Kidney (tissue), 14 donors: Measurements from ENCODE around the gene CHRM4. TPM values are rescaled to one million over a fixed set of nuclear protein-coding genes. Genes with fewer than 3 reads are reported as not detected.

Experiments used
- DNase-seq, 5 donors: peaks; one replicate each; pipeline ENCODE4 v3.0.0-alpha.2; 2013 to 2020
- FAIRE-seq: peaks from 2 replicates; lab custom pipeline; 2012; peaks lifted over from hg19 to GRCh38; lab: Jason Lieb, UNC
- H3K27ac ChIP-seq, 2 donors: one replicate each; pipeline ENCODE4 v1.7.0; 2013; ENCODE audit warnings: low read depth in 2 of 2, low read length in 2 of 2, inconsistent platforms in 1 of 2
- H3K27me3 ChIP-seq: one replicate; pipeline ENCODE4 v1.7.1; 2013; ENCODE audit warnings: low read length, inconsistent platforms; ENCODE audit not compliant: control insufficient read depth, insufficient read depth
- H3K36me3 ChIP-seq, 3 donors: one replicate each; pipeline versions ENCODE4 v1.7.0 to v1.7.1; 2013; ENCODE audit warnings: low read length in 3 of 3, control low read depth in 1 of 3, inconsistent platforms in 1 of 3; ENCODE audit not compliant: insufficient read depth in 3 of 3, control insufficient read depth in 2 of 3
- H3K4me1 ChIP-seq, 3 donors: one replicate each; pipeline versions ENCODE4 v1.7.0 to v1.7.1; 2013; ENCODE audit warnings: low read length in 3 of 3, inconsistent platforms in 1 of 3, low read depth in 1 of 3; ENCODE audit not compliant: control insufficient read depth in 2 of 3, insufficient read depth in 2 of 3
- H3K4me3 ChIP-seq, 3 donors: one replicate each; pipeline versions ENCODE4 v1.7.0 to v1.8.1; 2013; ENCODE audit warnings: low read length in 3 of 3, control low read depth in 1 of 3, inconsistent platforms in 1 of 3
- H3K9ac ChIP-seq, 3 donors: one replicate each; pipeline versions ENCODE4 v1.7.0 to v1.7.1; 2013; ENCODE audit warnings: low read length in 3 of 3, control low read depth in 1 of 3, inconsistent platforms in 1 of 3
- H3K9me3 ChIP-seq, 3 donors: one replicate each; pipeline versions ENCODE4 v1.7.0 to v1.7.1; 2013; ENCODE audit warnings: low read length in 3 of 3, control low read depth in 1 of 3, inconsistent platforms in 1 of 3; ENCODE audit not compliant: control insufficient read depth in 2 of 3, insufficient read depth in 1 of 3
- CTCF ChIP-seq: IDR thresholded peaks from 3 replicates; pipeline ENCODE4 v1.5.1; 2012; ENCODE audit warnings: mild to moderate bottlenecking, moderate library complexity, borderline replicate concordance; ENCODE audit not compliant: insufficient read depth; ENCODE audit errors: extremely low read depth
- intact Hi-C: fragments of 100-400 bp; cut with DNase I; formaldehyde crosslinking; loops from one replicate; pipeline ENCODE4 v1.11.1; 2022
- polyA plus RNA-seq: library from polyadenylated mRNA; stranded (reverse); fragments of 350-450 nt; fragmentation: Illumina TruSeq; extraction: RNeasy Lipid Tissue Mini Kit (QIAGEN cat#74804); gene quantifications from one replicate; pipeline ENCODE4 v1.2.3, GENCODE V29; 2014; ENCODE audit warnings: low read depth, low replicate concordance; ENCODE audit not compliant: insufficient read depth
- total RNA-seq: library from RNA; stranded (reverse); fragmentation: NEBNext Ultra II Directional; extraction: Animal tissue kit (Norgen Biotek cat#: 25700); gene quantifications from one replicate; pipeline ENCODE4 v1.2.1, GENCODE V29; 2021
- donor health status: control.
- donor health status: control.
- donor health status: control.
- donor health status: control.
- donor health status: control.
- donor health status: DM: yes; HTN: yes; CAD: no.
- donor health status: Normal renal cell carcinoma (clear cell type).

The CHRM4 gene
- total and polyA plus RNA-seq, 2 donors from 2014 or later: 0.16 TPM; not detected in 1

- no peak for DNase-seq
- Histone ChIP-seq H3K27me3 (no peaks in the 10 kb centered on the region), H3K4me1 (peaks cover 0 to 30% (median 0%) of the 10 kb centered on the region in 3 donors), H3K4me3 (no peak overlapping the region), H3K9ac (no peak overlapping the region), H3K9me3 (no peaks in the 10 kb centered on the region), H3K36me3 (no peaks in the 10 kb centered on the region), H3K27ac (no peak overlapping the region)
- no peak for FAIRE-seq
- TF ChIP-seq CTCF: no peak
- intact Hi-C loops: no loop called here
These were observed 54.9 kb downstream of the CHRM4 start for GRCh38 chr11:46336563-46337180.

DNA sequence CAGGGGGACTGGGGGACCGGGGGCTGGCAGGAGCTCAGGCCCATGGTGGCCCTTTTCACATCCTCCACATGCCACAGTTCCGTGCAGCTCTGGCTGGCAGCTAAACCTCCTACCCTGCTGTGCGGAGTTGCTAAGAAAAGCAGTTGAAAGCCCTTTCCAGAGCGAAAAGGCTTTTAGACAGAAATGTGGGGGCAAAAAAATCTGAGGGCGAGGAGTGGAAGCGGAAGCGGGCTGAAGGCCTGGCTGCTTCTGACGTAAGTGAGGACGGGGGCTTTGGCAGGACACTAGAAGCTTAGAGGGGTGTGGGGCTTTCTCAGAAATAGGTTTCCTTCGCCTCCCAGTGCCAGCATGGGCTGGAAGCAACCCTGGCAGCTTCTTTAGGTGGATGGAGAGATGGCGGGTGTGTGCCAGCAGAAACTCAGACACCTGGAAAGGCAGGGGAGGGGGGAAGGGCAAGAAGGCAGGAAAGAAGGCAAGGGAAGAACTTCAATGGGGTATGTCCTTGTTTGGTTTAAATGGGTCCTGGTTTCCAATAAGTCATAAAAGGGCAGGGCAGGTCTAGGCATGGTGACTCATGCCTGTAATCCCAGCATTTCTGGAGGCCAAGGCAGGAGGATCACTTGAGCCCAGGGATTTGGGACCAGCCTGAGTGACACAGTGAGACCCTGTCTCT lies 55.5 kb downstream of the CHRM4 start:
- DNase-seq (no peak), FAIRE-seq (no peak)
- no peak for TF ChIP-seq CTCF
- H3K9ac ChIP-seq: no peak overlapping the region
- H3K36me3 ChIP-seq: no peaks in the 10 kb centered on the region
- no peaks in the 10 kb centered on the region for H3K9me3 ChIP-seq
- no peak overlapping the region for H3K27ac ChIP-seq
- no peak overlapping the region for H3K4me3 ChIP-seq
- intact Hi-C loops: no loop called here
- no peaks in the 10 kb centered on the region for H3K27me3 ChIP-seq
- H3K4me1 ChIP-seq: peaks cover 0 to 32% (median 0%) of the 10 kb centered on the region in 3 donors

GRCh38 chr11:46335271-46335670 lies 56.3 kb downstream of the CHRM4 start:
- H3K9ac ChIP-seq: no peak overlapping the region
- FAIRE-seq (no peak), DNase-seq (no peak)
- peaks cover 0 to 34% (median 1%) of the 10 kb centered on the region in 3 donors for H3K4me1 ChIP-seq
- no peaks in the 10 kb centered on the region for H3K36me3 ChIP-seq
- TF ChIP-seq CTCF: no peak
- H3K27me3 ChIP-seq: no peaks in the 10 kb centered on the region
- H3K9me3 ChIP-seq: no peaks in the 10 kb centered on the region
- intact Hi-C loops: no loop called here
- H3K4me3 ChIP-seq: no peak overlapping the region
- no peak overlapping the region for H3K27ac ChIP-seq
